ENCODE data around the gene SH3GLB2. TPM values are rescaled to one million over a fixed set of nuclear protein-coding genes. Genes with fewer than 3 reads are reported as not detected.

Gene SH3GLB2
- 55.0 and 60.2 TPM in 2 replicates for total RNA-seq

GRCh38 chr9:129028192-129028966 lies at the start of gene SH3GLB2:
SH3GLB2 (minus strand) TSS chr9:129028331; CDS start chr9:129028154, 177 bp downstream.

GRCh38 chr9:129036241-129036922 lies 8.3 kb upstream of the SH3GLB2 start, which contains the start of gene MIGA2:
MIGA2 (plus strand) TSS chr9:129036626; CDS start chr9:129040595, 3,969 bp downstream.

Other genes starting within 250 kb of the SH3GLB2 start
- gene TBC1D13, start 241.1 kb downstream of the SH3GLB2 start, total RNA-seq: 16.9 and 18.1 TPM in 2 replicates
- gene ENDOG, start 209.8 kb downstream of the SH3GLB2 start, total RNA-seq: 48.5 and 53.8 TPM in 2 replicates
- gene SPOUT1, start 198.5 kb downstream of the SH3GLB2 start, total RNA-seq: 31.3 and 31.5 TPM in 2 replicates
- gene KYAT1, start 146.4 kb downstream of the SH3GLB2 start, total RNA-seq: 14.4 and 19.9 TPM in 2 replicates
- 249 and 268 TPM in 2 replicates for gene LRRC8A, start 146.2 kb downstream of the SH3GLB2 start, total RNA-seq
- 6.3 and 9.1 TPM in 2 replicates for gene PHYHD1, start 107.3 kb downstream of the SH3GLB2 start, total RNA-seq
- 25.6 and 28.4 TPM in 2 replicates for gene DOLK, start 80.7 kb downstream of the SH3GLB2 start, total RNA-seq
- 60.2 and 64.0 TPM in 2 replicates for gene NUP188, start 80.6 kb downstream of the SH3GLB2 start, total RNA-seq
- gene MIGA2, start 8.3 kb upstream of the SH3GLB2 start, total RNA-seq: 12.4 and 22.6 TPM in 2 replicates
- 16.2 and 18.7 TPM in 2 replicates for gene DOLPP1, start 52.8 kb upstream of the SH3GLB2 start, total RNA-seq
- gene CRAT, start 82.5 kb upstream of the SH3GLB2 start, total RNA-seq: 27.1 and 30.2 TPM in 2 replicates
- gene PTPA, start 83.1 kb upstream of the SH3GLB2 start, total RNA-seq: 92.2 and 101 TPM in 2 replicates
- gene IER5L, start 149.9 kb upstream of the SH3GLB2 start, total RNA-seq: 39.1 and 52.2 TPM in 2 replicates

All from airway epithelial cell (primary cell).